Astrocyte of the spinal cord (primary cell): ENCODE data around the gene HS6ST3.
"Not testable (repeated sequence)": the region's sequence is repeated elsewhere in the genome, so short reads cannot be mapped to it uniquely, and the experiment has no call there.

Experiments used
- DNase-seq: peaks from one replicate; pipeline ENCODE4 v3.0.0; 2011; ENCODE audit warnings: low read depth, low spot score
- H3K4me3 ChIP-seq: 2 replicates; pipeline ENCODE4 v1.5.1; 2011; ENCODE audit warnings: low read depth, mild to moderate bottlenecking, low read length, moderate library complexity
- CTCF ChIP-seq: IDR thresholded peaks from 2 replicates; pipeline ENCODE4 v1.5.1; 2012; ENCODE audit warnings: low read depth, mild to moderate bottlenecking, low read length, inconsistent platforms
- in situ Hi-C: cut with HindIII; loops from 2 replicates; pipeline ENCODE4 v1.10.0; 2017; ENCODE audit warnings: low sequenced_read_pairs

Gene HS6ST3

GRCh38 chr13:96769874-96770273, 680.0 kb downstream of the HS6ST3 start:
- no peak for DNase-seq
- no peak for TF ChIP-seq CTCF
- in situ Hi-C loops: no loop called here
- H3K4me3 ChIP-seq: no peak overlapping the region

GRCh38 chr13:96771486-96772367, 681.8 kb downstream of the HS6ST3 start:
- DNase-seq: no peak
- in situ Hi-C loops: no loop called here
- TF ChIP-seq CTCF: no peak
- no peak overlapping the region for H3K4me3 ChIP-seq

- in situ Hi-C loops: no loop called here
- no peak overlapping the region for H3K4me3 ChIP-seq
- no peak for DNase-seq
- TF ChIP-seq CTCF: no peak
Observed at GRCh38 chr13:96772426-96772825, 682.5 kb downstream of the HS6ST3 start.

GRCh38 chr13:96778302-96778701, 688.4 kb downstream of the HS6ST3 start:
- H3K4me3 ChIP-seq, DNase-seq, in situ Hi-C loops: not testable (repeated sequence)

- H3K4me3 ChIP-seq: no peak overlapping the region
- no peak for TF ChIP-seq CTCF
- DNase-seq: no peak
- in situ Hi-C loops: no loop called here
Observed at GRCh38 chr13:96779691-96780090, 689.8 kb downstream of the HS6ST3 start.

- TF ChIP-seq CTCF: no peak
- H3K4me3 ChIP-seq: no peak overlapping the region
- in situ Hi-C loops: no loop called here
- DNase-seq: no peak
Observed at GRCh38 chr13:96780105-96780504, 690.2 kb downstream of the HS6ST3 start.

- TF ChIP-seq CTCF: no peak
- in situ Hi-C loops: no loop called here
Observed at GRCh38 chr13:96781141-96781540, 691.2 kb downstream of the HS6ST3 start.

More at GRCh38 chr13:96781141-96781540, 691.2 kb downstream of the HS6ST3 start:
- no peak overlapping the region for H3K4me3 ChIP-seq
- no peak for DNase-seq
